ENCODE data around the gene DENND2D.

DNA sequence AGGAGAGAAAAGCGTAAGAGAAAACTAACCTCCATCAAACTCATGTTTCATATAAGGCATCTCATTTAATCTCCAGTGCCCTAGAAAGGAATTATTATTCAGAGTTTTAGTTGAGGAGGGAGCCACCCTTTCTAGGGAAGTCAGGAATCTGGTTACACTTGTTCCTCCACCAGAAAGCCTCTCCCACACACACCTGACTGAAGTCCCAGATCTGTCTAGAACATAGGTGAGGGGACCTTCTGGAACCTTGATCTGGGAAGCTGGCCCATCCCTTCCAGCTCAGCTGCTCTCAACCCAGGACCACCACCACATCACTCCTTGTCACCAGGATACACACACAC is 1.9 kb upstream of the DENND2D start:
- TF ChIP-seq, protein P1, sequence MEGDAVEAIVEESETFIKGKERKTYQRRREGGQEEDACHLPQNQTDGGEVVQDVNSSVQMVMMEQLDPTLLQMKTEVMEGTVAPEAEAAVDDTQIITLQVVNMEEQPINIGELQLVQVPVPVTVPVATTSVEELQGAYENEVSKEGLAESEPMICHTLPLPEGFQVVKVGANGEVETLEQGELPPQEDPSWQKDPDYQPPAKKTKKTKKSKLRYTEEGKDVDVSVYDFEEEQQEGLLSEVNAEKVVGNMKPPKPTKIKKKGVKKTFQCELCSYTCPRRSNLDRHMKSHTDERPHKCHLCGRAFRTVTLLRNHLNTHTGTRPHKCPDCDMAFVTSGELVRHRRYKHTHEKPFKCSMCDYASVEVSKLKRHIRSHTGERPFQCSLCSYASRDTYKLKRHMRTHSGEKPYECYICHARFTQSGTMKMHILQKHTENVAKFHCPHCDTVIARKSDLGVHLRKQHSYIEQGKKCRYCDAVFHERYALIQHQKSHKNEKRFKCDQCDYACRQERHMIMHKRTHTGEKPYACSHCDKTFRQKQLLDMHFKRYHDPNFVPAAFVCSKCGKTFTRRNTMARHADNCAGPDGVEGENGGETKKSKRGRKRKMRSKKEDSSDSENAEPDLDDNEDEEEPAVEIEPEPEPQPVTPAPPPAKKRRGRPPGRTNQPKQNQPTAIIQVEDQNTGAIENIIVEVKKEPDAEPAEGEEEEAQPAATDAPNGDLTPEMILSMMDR (IDR thresholded peaks at IDR 0.05; ENCODE audit: low read depth, low read length): no peak
- no peak for TF ChIP-seq EZH2phosphoT487 (IDR thresholded peaks at IDR 0.05; ENCODE audit: low read depth)

Measured in OCI-LY3 (cell line).